Fibroblast of lung (primary cell): ENCODE data around the gene ZKSCAN1. TPM values are rescaled to one million over a fixed set of nuclear protein-coding genes. Genes with fewer than 3 reads are reported as not detected.
"Not testable (repeated sequence)": the region's sequence is repeated elsewhere in the genome, so short reads cannot be mapped to it uniquely, and the experiment has no call there.

Source experiments
- DNase-seq, 2 donors: peaks; one replicate each; pipeline versions ENCODE4 v3.0.0 to v3.0.0-alpha.2; 2010; ENCODE audit warnings: low read depth in 2 of 2
- H2AFZ ChIP-seq: 2 replicates; pipeline ENCODE4 v1.5.1; 2012; ENCODE audit warnings: low read length, control low read depth, inconsistent platforms
- H3K27ac ChIP-seq: 2 replicates; pipeline ENCODE4 v1.5.1; 2011; ENCODE audit warnings: low read length, control low read depth; ENCODE audit not compliant: insufficient read depth
- H3K27me3 ChIP-seq: 2 replicates; pipeline ENCODE4 v1.5.1; 2011; ENCODE audit warnings: mild to moderate bottlenecking, low read length; ENCODE audit not compliant: control insufficient read depth, insufficient read depth
- H3K36me3 ChIP-seq: 2 replicates; pipeline ENCODE4 v1.5.1; 2011; ENCODE audit warnings: low read length; ENCODE audit not compliant: control insufficient read depth, insufficient read depth
- H3K4me1 ChIP-seq: 2 replicates; pipeline ENCODE4 v1.5.1; 2011; ENCODE audit warnings: low read length; ENCODE audit not compliant: control insufficient read depth, insufficient read depth; ENCODE audit errors: extremely low read depth
- H3K4me2 ChIP-seq: 2 replicates; pipeline ENCODE4 v1.5.1; 2011; ENCODE audit warnings: low read length, control low read depth; ENCODE audit not compliant: insufficient read depth; ENCODE audit errors: extremely low read depth
- H3K4me3 ChIP-seq, 4 experiments: fragments of 200-600 bp in 1 of 4; sonication (generic) in 1 of 4; replicated peaks in 1 of 4; 2 replicates each; pipeline ENCODE4 v1.5.1; 2011 to 2016; ENCODE audit warnings: low read length in 4 of 4, low read depth in 3 of 4, mild to moderate bottlenecking in 3 of 4, control low read depth in 2 of 4, inconsistent platforms in 1 of 4, mixed read lengths in 1 of 4; ENCODE audit not compliant: insufficient read depth in 1 of 4; ENCODE audit errors: control extremely low read depth in 1 of 4
- H3K79me2 ChIP-seq: 2 replicates; pipeline ENCODE4 v1.5.1; 2012; ENCODE audit warnings: mild to moderate bottlenecking, low read length, inconsistent platforms; ENCODE audit not compliant: control insufficient read depth, insufficient read depth
- H3K9ac ChIP-seq: 2 replicates; pipeline ENCODE4 v1.5.1; 2011; ENCODE audit warnings: mild to moderate bottlenecking, low read length, control low read depth; ENCODE audit not compliant: insufficient read depth
- H3K9me3 ChIP-seq: 2 replicates; pipeline ENCODE4 v1.5.1; 2012; ENCODE audit warnings: low read depth, low read length; ENCODE audit not compliant: control insufficient read depth, insufficient read depth
- H4K20me1 ChIP-seq: 2 replicates; pipeline ENCODE4 v1.5.1; 2011; ENCODE audit warnings: low read length; ENCODE audit not compliant: control insufficient read depth, insufficient read depth; ENCODE audit errors: extremely low read depth
- CTCF ChIP-seq, 2 donors: IDR thresholded peaks in 1 of 2; conservative IDR thresholded peaks in 1 of 2; 1 replicate in 1 of 2; 2 replicates in 1 of 2; pipeline ENCODE4 v1.5.1; 2011 to 2012; ENCODE audit warnings: low read length in 2 of 2, control low read depth in 1 of 2, inconsistent platforms in 1 of 2, low read depth in 1 of 2, mild to moderate bottlenecking in 1 of 2
- EZH2 ChIP-seq: IDR thresholded peaks from 2 replicates; pipeline ENCODE4 v1.5.1; 2012; ENCODE audit warnings: low read length, control low read depth, mild to moderate bottlenecking; ENCODE audit errors: missing control alignments
- polyA plus RNA-seq, 2 donors: library from polyadenylated mRNA; depleted of rRNA in 1 of 2; stranded (reverse) in 1 of 2; unstranded in 1 of 2; fragments of >200 nt; gene quantifications; 2 replicates each; pipeline ENCODE4 v1.2.1, GENCODE V29; 2011 to 2012; ENCODE audit warnings: missing spikeins in 1 of 2
- total RNA-seq: library from RNA; depleted of rRNA; stranded (reverse); fragments of >200 nt; gene quantifications from 2 replicates; pipeline ENCODE4 v1.2.1, GENCODE V29; 2014

Gene ZKSCAN1
- total and polyA plus RNA-seq, 2 donors (not counting 1 experiment from before 2014, with no cell fraction given): 25.3 to 50.2 TPM

- Histone ChIP-seq H3K4me3 (peak overlapping the region in 2 of 4 experiments; percentile 21 to 39), H4K20me1 (no peaks in the 10 kb centered on the region), H3K27ac (no peak overlapping the region), H3K4me2 (peak overlapping the region; percentile 70), H3K9ac (no peak overlapping the region), H3K36me3 (no peaks in the 10 kb centered on the region), H3K79me2 (no peaks in the 10 kb centered on the region), H2AFZ (no peak overlapping the region), H3K9me3 (no peaks in the 10 kb centered on the region), H3K4me1 (no peaks in the 10 kb centered on the region), H3K27me3 (peaks cover 4% of the 10 kb centered on the region)
- TF ChIP-seq CTCF (conservative IDR thresholded peaks at IDR 0.05 in 1 of 2, IDR thresholded peaks at IDR 0.05 in 1 of 2; ENCODE audit: low read depth in 1 of 2, low read length in 2 of 2) (no peak), EZH2 (no peak)
- DNase-seq: no peak
These were observed 24.9 kb upstream of the ZKSCAN1 start for GRCh38 chr7:99990460-99990852.

GRCh38 chr7:99991543-99991942 lies 23.9 kb upstream of the ZKSCAN1 start:
- not testable (repeated sequence) for H3K4me1 ChIP-seq, H3K9ac ChIP-seq, H3K27me3 ChIP-seq, H3K36me3 ChIP-seq, H3K9me3 ChIP-seq, DNase-seq, H2AFZ ChIP-seq, H3K4me3 ChIP-seq, H3K4me2 ChIP-seq, H4K20me1 ChIP-seq, H3K79me2 ChIP-seq, H3K27ac ChIP-seq

DNA sequence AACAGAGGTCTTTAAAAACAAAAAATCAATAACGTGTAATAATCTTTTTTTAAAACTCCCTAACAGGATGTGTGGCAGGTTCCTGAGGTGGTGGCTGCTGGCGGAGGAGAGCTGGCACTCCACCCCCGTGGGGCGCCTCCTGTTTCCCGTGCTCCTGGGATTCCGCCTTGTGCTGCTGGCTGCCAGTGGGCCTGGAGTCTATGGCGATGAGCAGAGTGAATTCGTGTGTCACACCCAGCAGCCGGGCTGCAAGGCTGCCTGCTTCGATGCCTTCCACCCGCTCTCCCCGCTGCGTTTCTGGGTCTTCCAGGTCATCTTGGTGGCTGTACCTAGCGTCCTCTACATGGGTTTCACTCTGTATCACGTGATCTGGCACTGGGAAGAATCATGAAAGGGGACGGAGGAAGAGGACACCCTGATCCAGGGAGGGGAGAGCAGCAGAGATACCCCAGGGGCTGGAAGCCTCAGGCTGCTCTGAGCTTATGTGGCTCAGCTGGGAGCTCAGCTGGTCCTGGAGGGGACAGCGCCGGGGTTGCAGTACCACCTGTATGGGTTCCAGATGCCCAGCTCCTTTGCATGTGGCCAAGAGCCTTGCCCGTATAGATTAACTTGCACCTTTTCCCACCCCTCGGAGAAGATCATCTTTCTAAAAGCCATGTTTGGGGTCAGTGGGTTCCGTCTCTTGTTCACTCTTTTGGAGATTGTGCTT lies 22.9 kb upstream of the ZKSCAN1 start:
- no peak overlapping the region for H3K4me3 ChIP-seq
- no peaks in the 10 kb centered on the region for H3K4me1 ChIP-seq
- no peak overlapping the region for H3K4me2 ChIP-seq
- no peak overlapping the region for H3K27ac ChIP-seq
- H3K27me3 ChIP-seq: no peaks in the 10 kb centered on the region
- no peak overlapping the region for H2AFZ ChIP-seq
- no peak for DNase-seq
- no peaks in the 10 kb centered on the region for H3K36me3 ChIP-seq
- H4K20me1 ChIP-seq: no peaks in the 10 kb centered on the region
- TF ChIP-seq EZH2: no peak
- TF ChIP-seq CTCF (conservative IDR thresholded peaks at IDR 0.05 in 1 of 2, IDR thresholded peaks at IDR 0.05 in 1 of 2; ENCODE audit: low read depth in 1 of 2, low read length in 2 of 2): no peak
- H3K9me3 ChIP-seq: no peaks in the 10 kb centered on the region
- no peaks in the 10 kb centered on the region for H3K79me2 ChIP-seq
- no peak overlapping the region for H3K9ac ChIP-seq
